ENCODE measurements around the gene SLC3A2.
"Not testable (repeated sequence)": the region's sequence is repeated elsewhere in the genome, so short reads cannot be mapped to it uniquely, and the experiment has no call there.

The SLC3A2 gene

GRCh38 chr11:62930666-62931065, 50.0 kb downstream of the SLC3A2 start:
- DNase-seq (ENCODE audit: low spot score) = no peak

- no peak for DNase-seq (ENCODE audit: low spot score)
Observed at GRCh38 chr11:62931499-62932278, 51.0 kb downstream of the SLC3A2 start.

GRCh38 chr11:62933285-62933684, 52.6 kb downstream of the SLC3A2 start:
- DNase-seq (ENCODE audit: low spot score) = no peak

- DNase-seq (ENCODE audit: low spot score) = no peak
Observed at GRCh38 chr11:62933750-62934495, 53.2 kb downstream of the SLC3A2 start.

GRCh38 chr11:62934496-62934785, 53.7 kb downstream of the SLC3A2 start:
- DNase-seq (ENCODE audit: low spot score) = no peak

GRCh38 chr11:62937528-62937927, 56.8 kb downstream of the SLC3A2 start:
- DNase-seq (ENCODE audit: low spot score) = not testable (repeated sequence)
